HG02884 (cell line): ENCODE results near the gene ZSCAN21.

Experiments
- ATAC-seq: cut with Tn5 transposase; IDR thresholded peaks from one replicate; pipeline ENCODE4 v1.9.1; 2021; ENCODE audit warnings: mild to moderate bottlenecking, moderate library complexity; ENCODE audit not compliant: unreplicated experiment

Gene ZSCAN21

DNA sequence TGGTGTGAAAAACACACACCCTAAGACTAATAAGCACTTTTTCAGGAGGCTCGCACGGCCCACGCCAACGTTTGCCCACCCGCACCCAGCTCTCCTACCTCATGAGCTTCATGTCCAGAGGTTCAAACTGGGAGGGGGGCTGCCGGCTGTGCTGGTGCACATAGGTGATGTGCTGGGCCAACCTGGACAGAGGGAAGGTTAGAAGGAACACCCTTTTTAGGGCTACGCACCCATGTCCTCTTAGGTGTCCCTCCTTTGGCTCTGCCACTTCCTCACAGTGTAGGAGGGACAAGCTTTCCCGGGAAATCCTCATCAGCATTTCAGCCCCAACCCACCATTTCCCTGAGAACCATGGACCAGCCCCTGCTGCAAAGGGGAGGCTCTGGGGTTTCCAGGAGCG lies 45.7 kb downstream of the ZSCAN21 start:
- ATAC-seq: no peak

- no peak for ATAC-seq
Measured at GRCh38 chr7:100095704-100096103, 46.1 kb downstream of the ZSCAN21 start.

DNA sequence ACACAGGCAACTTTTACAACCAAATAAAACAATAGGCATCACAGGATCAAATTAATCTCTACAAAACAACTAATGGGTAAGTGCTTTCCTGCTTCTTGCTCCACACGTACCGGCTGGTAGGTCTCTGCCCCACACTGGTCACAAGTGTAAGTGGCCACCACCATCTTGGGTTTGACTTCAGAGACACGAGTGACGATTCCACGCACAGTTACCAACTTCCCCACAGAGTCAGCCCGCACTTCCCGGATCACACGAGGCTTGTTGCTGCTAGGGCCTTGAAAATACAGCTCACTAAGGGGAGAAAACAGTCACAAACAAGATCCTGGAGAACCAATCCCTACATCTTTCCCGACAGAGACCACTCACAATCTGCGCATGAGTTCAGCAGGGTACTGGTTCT lies 49.3 kb downstream of the ZSCAN21 start:
- no peak for ATAC-seq

- no peak for ATAC-seq
Measured at GRCh38 chr7:100099452-100099851, 49.9 kb downstream of the ZSCAN21 start.

GRCh38 chr7:100100420-100101015 lies 50.9 kb downstream of the ZSCAN21 start:
- ATAC-seq: peak; percentile 69

DNA sequence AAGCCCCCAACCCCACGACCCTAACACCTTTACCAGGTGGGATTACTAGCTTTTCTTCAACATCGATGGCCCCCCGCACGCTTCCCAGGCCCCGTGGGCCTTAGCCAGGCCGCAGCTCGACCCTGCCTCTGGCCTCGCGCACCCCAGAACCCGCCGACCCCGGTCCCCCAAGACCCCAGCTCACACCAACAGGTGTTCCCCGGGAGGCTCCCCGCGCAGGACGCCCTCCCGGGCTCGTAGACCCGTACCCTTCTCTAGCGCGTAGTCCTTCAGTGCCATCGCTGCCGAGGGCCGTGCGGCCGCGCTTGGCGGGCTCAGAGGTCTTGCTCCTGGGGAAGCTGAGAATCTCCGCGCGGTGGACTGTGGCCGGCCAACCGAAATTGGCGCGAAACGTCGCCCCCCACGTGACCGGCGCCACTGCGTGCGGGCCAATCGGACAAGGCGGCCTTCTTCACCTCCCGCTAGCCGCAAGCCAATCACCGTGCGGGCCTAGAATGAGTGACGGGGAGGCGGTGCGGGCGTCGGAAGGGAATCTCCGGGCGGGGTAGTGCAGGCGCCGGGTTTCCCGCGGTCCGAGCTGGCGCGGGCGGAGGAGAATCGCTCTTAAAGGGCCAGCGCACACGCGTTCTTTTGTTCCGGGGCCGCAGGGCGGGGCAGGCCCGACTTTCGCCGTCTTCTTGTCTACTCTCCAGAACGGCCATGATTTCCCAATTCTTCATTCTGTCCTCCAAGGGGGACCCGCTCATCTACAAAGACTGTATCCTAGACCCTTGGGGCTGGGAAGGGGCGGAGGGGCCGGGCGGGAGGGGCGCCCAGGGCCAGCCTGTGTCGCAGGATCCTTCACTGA lies 51.7 kb downstream of the ZSCAN21 start, which contains the start of the genes AP4M1 and MCM7:
TSS of gene AP4M1 (plus strand) at position 628 of the 847 bp plus-strand sequence. CDS start at position 700, 72 bp downstream.
TSS of gene MCM7 (minus strand) at position 382 of the 847 bp plus-strand sequence. CDS start at position 279, 103 bp downstream.
- peak; percentile 80 for ATAC-seq

- ATAC-seq: no peak
Measured at GRCh38 chr7:100102950-100103840, 53.6 kb downstream of the ZSCAN21 start.

DNA sequence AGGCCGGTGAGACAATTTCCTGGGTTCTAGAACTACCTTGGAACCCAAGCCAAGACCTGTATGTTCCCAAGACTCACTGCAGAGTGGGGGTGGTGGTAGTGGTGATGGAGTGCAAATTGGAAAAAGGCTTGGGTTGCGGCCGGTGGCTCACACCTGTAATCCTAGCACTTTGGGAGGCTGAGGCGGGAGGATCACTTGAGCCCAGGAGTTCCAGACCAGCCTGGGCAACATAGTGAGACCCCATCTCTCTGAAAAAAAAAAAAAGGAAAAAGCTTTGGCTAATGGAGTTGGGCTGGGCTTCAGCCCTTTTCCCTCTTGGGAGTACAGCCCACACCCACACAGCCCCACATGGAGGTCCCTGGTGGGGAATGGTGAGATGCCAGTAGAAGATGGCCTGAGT lies 56.0 kb downstream of the ZSCAN21 start:
- ATAC-seq: no peak

DNA sequence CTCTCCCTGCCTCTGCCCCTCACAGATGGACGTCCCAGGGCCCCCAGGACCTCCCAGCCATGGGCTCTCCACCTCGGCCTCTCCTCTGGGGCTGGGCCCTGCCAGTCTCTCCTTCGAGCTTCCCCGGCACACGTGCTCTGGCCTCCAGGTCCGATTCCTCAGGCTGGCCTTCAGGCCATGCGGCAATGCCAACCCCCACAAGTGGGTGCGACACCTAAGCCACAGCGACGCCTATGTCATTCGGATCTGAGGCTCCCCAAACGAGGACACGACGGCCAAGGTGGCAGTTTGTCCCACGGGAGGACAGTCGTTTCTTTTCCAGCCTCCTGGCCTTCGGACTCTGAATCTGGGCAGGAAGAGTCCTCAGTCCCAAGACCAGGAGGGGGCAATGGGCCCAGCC lies 57.1 kb downstream of the ZSCAN21 start:
- ATAC-seq: no peak

GRCh38 chr7:100107125-100107737 lies 57.7 kb downstream of the ZSCAN21 start:
- no peak for ATAC-seq

DNA sequence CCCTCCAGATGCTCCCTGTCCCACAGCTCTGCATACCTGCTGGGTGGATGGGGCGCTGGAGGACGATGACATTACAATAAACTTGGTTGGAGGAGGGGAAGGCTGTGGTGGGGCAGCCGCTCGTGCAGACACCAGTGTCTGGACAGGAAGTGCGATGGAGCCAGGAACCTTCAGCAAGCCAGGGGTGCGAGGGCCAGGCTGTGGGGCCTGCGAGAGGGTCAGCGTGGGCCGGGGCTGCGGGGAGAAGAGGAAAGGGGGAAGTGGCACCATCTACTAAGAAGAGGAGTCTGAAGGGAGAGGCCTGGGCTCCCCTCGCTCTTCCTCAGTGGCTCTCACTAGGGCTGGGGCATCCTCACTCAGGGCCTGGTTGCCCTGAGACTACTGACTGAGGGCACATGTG lies 58.3 kb downstream of the ZSCAN21 start:
- ATAC-seq: no peak

DNA sequence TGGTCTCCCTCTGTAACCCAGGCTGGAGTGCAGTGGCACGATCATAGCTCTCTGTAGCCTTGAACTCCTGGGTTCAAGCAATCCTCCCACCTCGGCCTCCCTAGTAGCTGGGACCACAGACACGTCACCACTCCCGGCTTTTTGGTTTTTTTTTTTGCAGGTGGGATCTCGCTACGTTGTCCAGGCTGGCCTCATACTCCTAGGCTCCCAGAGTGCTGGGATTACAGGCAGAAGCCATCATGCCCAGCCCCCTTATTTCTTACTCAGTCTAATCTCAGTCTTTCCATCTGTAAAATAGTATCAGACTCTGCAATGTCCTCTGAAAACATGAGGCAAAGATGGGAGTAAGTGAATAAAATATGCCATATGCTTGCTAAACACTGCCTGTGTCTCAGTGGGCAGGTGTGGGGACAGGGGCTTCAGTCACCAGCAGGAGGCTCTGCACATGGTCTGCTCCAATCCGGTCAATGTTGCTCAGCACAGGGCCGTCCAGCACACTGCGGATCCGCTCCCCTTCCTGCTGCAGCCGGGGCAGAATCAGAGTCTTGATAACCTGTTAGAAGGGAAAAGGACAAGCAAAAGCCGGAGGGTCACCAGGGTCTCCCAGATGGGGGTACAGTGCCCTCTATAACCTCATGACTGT lies 60.1 kb downstream of the ZSCAN21 start:
- no peak for ATAC-seq

DNA sequence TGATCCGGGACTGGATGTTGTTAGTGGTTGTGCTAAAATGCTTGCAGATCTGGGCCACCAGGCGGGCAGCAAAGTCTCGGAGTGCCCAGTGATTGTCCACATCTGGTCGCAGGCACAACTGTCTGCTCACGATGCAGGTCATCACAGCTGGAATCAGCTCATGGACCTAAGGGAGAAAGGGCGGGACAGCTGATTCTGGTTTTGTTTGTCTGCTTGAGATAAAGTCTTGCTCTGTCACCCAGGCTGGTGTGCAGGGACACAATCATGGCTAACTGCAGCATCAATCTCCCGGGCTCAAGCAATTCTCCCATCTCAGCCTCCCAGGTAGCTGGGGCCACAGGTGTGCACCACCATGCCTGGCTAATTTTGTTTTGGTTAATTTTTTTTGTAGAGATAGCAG lies 61.6 kb downstream of the ZSCAN21 start:
- no peak for ATAC-seq

DNA sequence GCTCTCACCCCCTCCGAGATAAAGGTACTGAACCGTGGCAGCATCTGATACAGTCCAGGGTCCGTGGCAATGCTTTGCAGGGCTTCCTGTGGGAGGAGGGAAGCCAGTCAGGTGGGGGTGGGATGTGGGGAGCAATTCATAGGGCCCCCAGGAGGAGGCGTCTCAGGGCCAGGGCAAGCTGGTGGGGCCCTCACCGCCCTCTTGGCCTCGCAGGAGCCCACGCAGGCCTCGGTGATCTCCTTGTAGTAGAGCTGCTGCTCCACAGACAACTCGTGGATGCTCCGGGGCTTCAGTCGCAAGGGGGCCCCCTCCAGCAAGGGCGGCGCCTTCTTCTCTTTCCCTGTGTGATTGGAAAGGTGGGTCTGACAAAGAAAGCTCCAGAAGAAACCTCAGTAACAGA lies 62.3 kb downstream of the ZSCAN21 start:
- ATAC-seq: no peak
